ENCODE results near the gene CCR2. TPM values are rescaled to one million over a fixed set of nuclear protein-coding genes. Genes with fewer than 3 reads are reported as not detected.

Gene CCR2
- total RNA-seq = not detected in 2 replicates

DNA sequence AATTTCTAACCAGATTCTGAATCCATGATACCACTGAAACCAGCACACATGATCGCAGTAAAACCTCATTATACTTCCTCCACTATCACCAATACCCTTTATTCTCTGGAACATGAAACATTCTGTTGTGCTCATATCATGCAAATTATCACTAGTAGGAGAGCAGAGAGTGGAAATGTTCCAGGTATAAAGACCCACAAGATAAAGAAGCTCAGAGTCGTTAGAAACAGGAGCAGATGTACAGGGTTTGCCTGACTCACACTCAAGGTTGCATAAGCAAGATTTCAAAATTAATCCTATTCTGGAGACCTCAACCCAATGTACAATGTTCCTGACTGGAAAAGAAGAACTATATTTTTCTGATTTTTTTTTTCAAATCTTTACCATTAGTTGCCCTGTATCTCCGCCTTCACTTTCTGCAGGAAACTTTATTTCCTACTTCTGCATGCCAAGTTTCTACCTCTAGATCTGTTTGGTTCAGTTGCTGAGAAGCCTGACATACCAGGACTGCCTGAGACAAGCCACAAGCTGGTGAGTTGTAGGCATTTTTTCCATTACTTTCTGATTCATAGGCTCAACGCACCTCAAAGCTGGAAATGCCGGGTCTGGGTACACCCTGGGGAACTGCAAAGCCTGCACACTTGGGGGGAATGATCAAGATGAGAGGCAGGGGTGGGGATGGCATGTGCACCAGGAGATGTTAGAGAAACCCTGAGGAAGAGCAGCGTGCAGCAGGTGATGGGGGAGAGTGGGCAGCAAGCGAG, at the start of gene CCR2:
TSS of gene CCR2 (plus strand) at position 465 of the 764 bp plus-strand sequence. CDS start 3,417 bp downstream, outside the sequence.

GRCh38 chr3:46370839-46371518, 17.1 kb downstream of the CCR2 start, which contains the start of gene CCR5:
Gene CCR5, plus strand, starts transcription at chr3:46370946. Its CDS starts 1,957 bp downstream, at chr3:46372903.

GRCh38 chr3:46406788-46407611, 53.1 kb downstream of the CCR2 start, which contains the start of the genes CCR5AS and CCRL2:
Gene CCR5AS, minus strand, starts transcription at chr3:46407066.
Gene CCRL2, plus strand, starts transcription at chr3:46407259. Its CDS starts 821 bp downstream, at chr3:46408080.

Other genes starting within 250 kb of the CCR2 start
- gene CCR1, start 145.8 kb upstream of the CCR2 start, total RNA-seq = not detected in 2 replicates
- gene CCR3, start 111.7 kb upstream of the CCR2 start, total RNA-seq = not detected in 2 replicates
- 0.09 TPM in 1 of 2 replicates, not detected in the other for gene CCR5, start 16.8 kb downstream of the CCR2 start, total RNA-seq
- 0.22 and 0.26 TPM in 2 replicates for gene CCRL2, start 53.1 kb downstream of the CCR2 start, total RNA-seq
- under 0.01 and 0.26 TPM in 2 replicates for gene LTF, start 110.8 kb downstream of the CCR2 start, total RNA-seq
- not detected in 2 replicates for gene RTP3, start 143.9 kb downstream of the CCR2 start, total RNA-seq
- under 0.01 and 0.17 TPM in 2 replicates for gene LRRC2, start 212.2 kb downstream of the CCR2 start, total RNA-seq

All from dermis lymphatic vessel endothelial cell (primary cell).